Measurements from ENCODE around the gene TUNAR.

DNA sequence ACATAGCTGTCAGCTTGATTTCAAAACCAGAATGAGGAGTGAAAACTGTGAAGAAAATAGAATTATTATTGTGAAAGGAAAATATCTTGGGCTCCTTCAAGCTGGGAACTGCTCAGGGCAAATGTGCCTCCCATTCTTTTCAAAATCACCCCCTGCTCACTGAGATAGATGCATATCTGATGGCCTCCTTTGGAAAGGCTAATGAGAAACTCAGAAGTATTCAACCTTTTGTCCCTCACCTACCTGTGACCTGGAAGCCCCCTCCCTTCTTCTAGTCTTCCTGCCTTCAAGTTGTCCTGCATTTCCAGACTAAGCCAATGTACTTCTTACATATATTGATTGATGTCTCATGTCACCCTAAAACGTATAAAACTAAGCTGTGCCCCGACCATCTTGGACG lies 81.5 kb downstream of the TUNAR start:
- no peak for TF ChIP-seq POLR2A (IDR thresholded peaks at IDR 0.05; ENCODE audit: low read depth)
- TF ChIP-seq, protein P1, sequence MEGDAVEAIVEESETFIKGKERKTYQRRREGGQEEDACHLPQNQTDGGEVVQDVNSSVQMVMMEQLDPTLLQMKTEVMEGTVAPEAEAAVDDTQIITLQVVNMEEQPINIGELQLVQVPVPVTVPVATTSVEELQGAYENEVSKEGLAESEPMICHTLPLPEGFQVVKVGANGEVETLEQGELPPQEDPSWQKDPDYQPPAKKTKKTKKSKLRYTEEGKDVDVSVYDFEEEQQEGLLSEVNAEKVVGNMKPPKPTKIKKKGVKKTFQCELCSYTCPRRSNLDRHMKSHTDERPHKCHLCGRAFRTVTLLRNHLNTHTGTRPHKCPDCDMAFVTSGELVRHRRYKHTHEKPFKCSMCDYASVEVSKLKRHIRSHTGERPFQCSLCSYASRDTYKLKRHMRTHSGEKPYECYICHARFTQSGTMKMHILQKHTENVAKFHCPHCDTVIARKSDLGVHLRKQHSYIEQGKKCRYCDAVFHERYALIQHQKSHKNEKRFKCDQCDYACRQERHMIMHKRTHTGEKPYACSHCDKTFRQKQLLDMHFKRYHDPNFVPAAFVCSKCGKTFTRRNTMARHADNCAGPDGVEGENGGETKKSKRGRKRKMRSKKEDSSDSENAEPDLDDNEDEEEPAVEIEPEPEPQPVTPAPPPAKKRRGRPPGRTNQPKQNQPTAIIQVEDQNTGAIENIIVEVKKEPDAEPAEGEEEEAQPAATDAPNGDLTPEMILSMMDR (IDR thresholded peaks at IDR 0.05): no peak
- no peak for TF ChIP-seq POLR2AphosphoS5 (IDR thresholded peaks at IDR 0.05)
- no peak for TF ChIP-seq EP300 (IDR thresholded peaks at IDR 0.05)

All from esophagus muscularis mucosa (tissue), 4 donors.